ENCODE results near the gene SLCO4A1.

DNA sequence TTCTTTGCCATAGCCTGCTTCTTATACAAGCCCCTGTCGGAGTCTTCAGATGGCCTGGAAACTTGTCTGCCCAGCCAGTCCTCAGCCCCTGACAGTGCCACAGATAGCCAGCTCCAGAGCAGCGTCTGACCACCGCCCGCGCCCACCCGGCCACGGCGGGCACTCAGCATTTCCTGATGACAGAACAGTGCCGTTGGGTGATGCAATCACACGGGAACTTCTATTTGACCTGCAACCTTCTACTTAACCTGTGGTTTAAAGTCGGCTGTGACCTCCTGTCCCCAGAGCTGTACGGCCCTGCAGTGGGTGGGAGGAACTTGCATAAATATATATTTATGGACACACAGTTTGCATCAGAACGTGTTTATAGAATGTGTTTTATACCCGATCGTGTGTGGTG, 29.5 kb downstream of the SLCO4A1 start:
- TF ChIP-seq, protein P1, sequence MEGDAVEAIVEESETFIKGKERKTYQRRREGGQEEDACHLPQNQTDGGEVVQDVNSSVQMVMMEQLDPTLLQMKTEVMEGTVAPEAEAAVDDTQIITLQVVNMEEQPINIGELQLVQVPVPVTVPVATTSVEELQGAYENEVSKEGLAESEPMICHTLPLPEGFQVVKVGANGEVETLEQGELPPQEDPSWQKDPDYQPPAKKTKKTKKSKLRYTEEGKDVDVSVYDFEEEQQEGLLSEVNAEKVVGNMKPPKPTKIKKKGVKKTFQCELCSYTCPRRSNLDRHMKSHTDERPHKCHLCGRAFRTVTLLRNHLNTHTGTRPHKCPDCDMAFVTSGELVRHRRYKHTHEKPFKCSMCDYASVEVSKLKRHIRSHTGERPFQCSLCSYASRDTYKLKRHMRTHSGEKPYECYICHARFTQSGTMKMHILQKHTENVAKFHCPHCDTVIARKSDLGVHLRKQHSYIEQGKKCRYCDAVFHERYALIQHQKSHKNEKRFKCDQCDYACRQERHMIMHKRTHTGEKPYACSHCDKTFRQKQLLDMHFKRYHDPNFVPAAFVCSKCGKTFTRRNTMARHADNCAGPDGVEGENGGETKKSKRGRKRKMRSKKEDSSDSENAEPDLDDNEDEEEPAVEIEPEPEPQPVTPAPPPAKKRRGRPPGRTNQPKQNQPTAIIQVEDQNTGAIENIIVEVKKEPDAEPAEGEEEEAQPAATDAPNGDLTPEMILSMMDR (IDR thresholded peaks at IDR 0.05; ENCODE audit: low read depth, low read length, poor library complexity, severe bottlenecking): no peak
- TF ChIP-seq EZH2phosphoT487 (IDR thresholded peaks at IDR 0.05; ENCODE audit: borderline replicate concordance, low read length): no peak

All from DOHH2 (cell line).